GM12878 (cell line): ENCODE measurements around the gene NTMT2. TPM values are rescaled to one million over a fixed set of nuclear protein-coding genes. Genes with fewer than 3 reads are reported as not detected.

Source experiments
- ATF3 ChIP-seq: IDR thresholded peaks from 2 replicates; pipeline ENCODE4 v1.6.1; 2011; ENCODE audit warnings: low read depth, mild to moderate bottlenecking, low read length, moderate library complexity, borderline replicate concordance; ENCODE audit errors: extremely low read depth
- ATF7 ChIP-seq: fragments of 450-650 bp; IDR thresholded peaks from 2 replicates; pipeline ENCODE4 v1.6.1; 2016; ENCODE audit warnings: low read depth, mild to moderate bottlenecking
- BACH1 ChIP-seq: fragments of 450-650 bp; IDR thresholded peaks from 2 replicates; pipeline ENCODE4 v1.6.1; 2017; ENCODE audit warnings: mild to moderate bottlenecking, borderline replicate concordance
- BRCA1 ChIP-seq: IDR thresholded peaks from 2 replicates; pipeline ENCODE4 v1.6.1; 2011; ENCODE audit warnings: low read depth, low read length, improper control_type of control experiment
- CBX5 ChIP-seq: sonication (generic); IDR thresholded peaks from 2 replicates; pipeline ENCODE4 v1.6.1; 2016; ENCODE audit warnings: low read depth, moderate library complexity, mild to moderate bottlenecking, inconsistent platforms
- CEBPZ ChIP-seq: fragments of 150-350 bp; IDR thresholded peaks from 2 replicates; pipeline ENCODE4 v1.6.1; 2016; ENCODE audit warnings: low read depth, low read length
- IRF5 ChIP-seq: fragments of 450-650 bp; IDR thresholded peaks from 2 replicates; pipeline ENCODE4 v1.6.1; 2017; ENCODE audit warnings: borderline replicate concordance
- KDM1A ChIP-seq: fragments of 200-600 bp; sonication (generic); IDR thresholded peaks from 2 replicates; pipeline ENCODE4 v1.6.1; 2016; ENCODE audit warnings: borderline replicate concordance
- KLF5 ChIP-seq: fragments of 450-650 bp; IDR thresholded peaks from 2 replicates; pipeline ENCODE4 v1.6.1; 2014; ENCODE audit warnings: mild to moderate bottlenecking; ENCODE audit not compliant: partially characterized antibody
- MEF2A ChIP-seq: IDR thresholded peaks from 2 replicates; pipeline ENCODE4 v1.6.1; 2011; ENCODE audit warnings: low read depth, mild to moderate bottlenecking, low read length, moderate library complexity; ENCODE audit not compliant: insufficient read depth
- NBN ChIP-seq: fragments of 450-650 bp; IDR thresholded peaks from 2 replicates; pipeline ENCODE4 v1.6.1; 2016
- PRDM15 ChIP-seq: fragments of 450-650 bp; formaldehyde crosslinking; IDR thresholded peaks from 2 replicates; pipeline ENCODE4 v1.4.0; 2020; ENCODE audit warnings: mild to moderate bottlenecking, moderate library complexity
- SRF ChIP-seq, 2 experiments: IDR thresholded peaks; 2 replicates each; pipeline ENCODE4 v1.6.1; 2011; ENCODE audit warnings: low read depth in 2 of 2, low read length in 2 of 2, mild to moderate bottlenecking in 1 of 2, moderate library complexity in 1 of 2
- SUZ12 ChIP-seq: fragments of 200-600 bp; sonication (generic); IDR thresholded peaks from one replicate; pipeline ENCODE4 v1.6.1; 2018; ENCODE audit warnings: antibody characterized with exemption, mild to moderate bottlenecking; ENCODE audit not compliant: unreplicated experiment
- TCF12 ChIP-seq: IDR thresholded peaks from 2 replicates; pipeline ENCODE4 v1.6.1; 2011; ENCODE audit warnings: low read depth, mild to moderate bottlenecking, low read length
- TCF3 ChIP-seq: IDR thresholded peaks from 2 replicates; pipeline ENCODE4 v1.6.1; 2012; ENCODE audit warnings: low read depth, mild to moderate bottlenecking, low read length, borderline replicate concordance; ENCODE audit not compliant: insufficient read depth
- YY1 ChIP-seq: IDR thresholded peaks from 2 replicates; pipeline ENCODE4 v1.6.1; 2011; ENCODE audit warnings: low read depth, mild to moderate bottlenecking, low read length
- ZNF622 ChIP-seq: fragments of 450-650 bp; IDR thresholded peaks from 2 replicates; pipeline ENCODE4 v1.6.1; 2017; ENCODE audit warnings: mild to moderate bottlenecking, inconsistent platforms
- polyA plus RNA-seq, 11 experiments: library from polyadenylated mRNA; depleted of rRNA in 4 of 11; unstranded in 6 of 11; stranded (reverse) in 5 of 11; fragments of >200 nt; fragmentation: Nextera tagmentation in 4 of 11; fragmentation: Illumina TruSeq in 1 of 11; extraction: Ambion mirVana in 4 of 11; extraction: Trizol in 1 of 11; gene quantifications; 1 replicate in 1 of 11; 2 replicates in 10 of 11; pipeline versions ENCODE4 v1.2.1 to v1.2.3, GENCODE V29; 2011 to 2016; ENCODE audit warnings: inconsistent platforms in 2 of 11, missing spikeins in 2 of 11, low read depth in 1 of 11
- total RNA-seq, 4 experiments: library from RNA; depleted of rRNA in 3 of 4; stranded (reverse); fragments of >200 nt in 3 of 4; fragmentation: Illumina TruSeq in 1 of 4; extraction: Trizol in 1 of 4; gene quantifications; 2 replicates each; pipeline versions ENCODE4 v1.2.1 to v1.2.3, GENCODE V29; 2013 to 2021

The NTMT2 gene
- total and polyA plus RNA-seq, 10 of the 15 experiments (the other 5 are each of a cell fraction or from before 2014, with no cell fraction given): not detected

GRCh38 chr1:170214117-170215032 lies 68.6 kb downstream of the NTMT2 start (continued):
- TF ChIP-seq BACH1 (no peak; the same call in 1 of the 2 replicates), KLF5 (no peak), SUZ12 (no peak), ATF7 (peak; percentile 33; the same call in 1 of the 2 replicates), IRF5 (no peak), SRF (IDR thresholded peaks at IDR 0.05; ENCODE audit: low read depth in 2 of 2, low read length in 2 of 2) (no peak), CBX5 (no peak), PRDM15 (CRISPR knock-in tag) (no peak), BRCA1 (no peak), CEBPZ (no peak), YY1 (no peak), NBN (peak; percentile 89; the same call in 1 of the 2 replicates), KDM1A (no peak), ZNF622 (no peak), ATF3 (no peak), MEF2A (no peak), TCF3 (no peak), TCF12 (no peak)
